ENCODE data around the gene CRB1.
A peak's percentile ranks its signal among the peaks of the same experiment; 100 is the strongest.

Gene CRB1

DNA sequence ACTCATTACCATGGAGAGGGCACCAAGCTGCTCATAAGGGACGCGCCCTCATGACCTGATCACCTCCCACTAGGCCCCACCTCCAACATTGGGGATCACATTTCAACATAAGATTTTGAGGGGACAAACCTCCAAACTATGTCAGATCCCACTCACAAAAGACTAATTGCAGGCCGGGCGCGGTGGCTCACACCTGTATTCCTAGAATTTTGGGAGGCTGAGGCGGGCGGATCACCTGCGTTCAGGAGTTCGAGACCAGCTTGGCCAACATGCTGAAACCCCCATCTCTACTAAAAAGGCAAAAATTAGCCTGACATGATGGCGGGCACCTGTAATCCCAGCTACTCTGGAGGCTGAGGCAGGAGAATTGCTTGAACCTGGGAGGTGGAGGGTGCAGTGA is 228.7 kb downstream of the CRB1 start:
- no peak for TF ChIP-seq CTCF (IDR thresholded peaks at IDR 0.05; ENCODE audit: insufficient read depth, missing control alignments)
- FAIRE-seq (no peak), DNase-seq (ENCODE audit: insufficient read length, low spot score) (no peak)

- DNase-seq (ENCODE audit: insufficient read length, low spot score): no peak
- FAIRE-seq: peak; percentile 55
- TF ChIP-seq CTCF (IDR thresholded peaks at IDR 0.05; ENCODE audit: insufficient read depth, missing control alignments): no peak
These were observed 242.8 kb downstream of the CRB1 start for GRCh38 chr1:197510691-197511378.

GRCh38 chr1:197515421-197515820 is 247.4 kb downstream of the CRB1 start:
- no peak for TF ChIP-seq CTCF (IDR thresholded peaks at IDR 0.05; ENCODE audit: insufficient read depth, missing control alignments)
- FAIRE-seq (peak; percentile 92), DNase-seq (ENCODE audit: insufficient read length, low spot score) (no peak)

- TF ChIP-seq CTCF (IDR thresholded peaks at IDR 0.05; ENCODE audit: insufficient read depth, missing control alignments): peak; percentile 50
- no peak for DNase-seq (ENCODE audit: insufficient read length, low spot score)
- peak; percentile 97 for FAIRE-seq
These were observed 251.8 kb downstream of the CRB1 start for GRCh38 chr1:197519741-197520334.

DNA sequence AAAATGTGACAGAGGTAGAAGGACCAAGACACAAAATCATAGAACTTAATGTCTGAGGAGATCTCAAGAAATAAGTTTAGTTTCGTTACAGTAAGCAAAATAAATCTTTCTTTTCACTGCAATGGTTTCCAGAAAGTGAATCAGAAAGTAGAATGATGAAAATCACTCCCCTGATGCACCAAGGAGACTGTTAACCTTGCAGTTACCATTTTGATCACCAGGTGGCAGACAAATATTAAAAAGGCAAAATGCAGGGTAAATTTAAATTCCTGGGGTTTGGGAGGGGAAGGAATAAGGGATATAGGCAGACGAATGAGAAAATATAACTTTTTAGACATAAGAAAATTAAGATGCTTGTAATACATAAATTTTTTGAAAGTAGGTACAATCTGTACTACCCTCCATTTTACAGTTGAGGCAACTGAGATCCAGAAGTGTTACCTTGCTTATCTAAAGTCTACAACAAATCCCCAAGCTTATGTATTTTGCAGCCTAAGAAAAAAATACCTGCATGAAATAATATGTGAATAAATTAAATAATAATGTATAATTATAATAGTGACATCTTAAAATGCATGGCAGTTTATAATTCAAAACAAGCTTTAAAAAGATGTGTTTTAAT is 253.2 kb downstream of the CRB1 start:
- TF ChIP-seq CTCF (IDR thresholded peaks at IDR 0.05; ENCODE audit: insufficient read depth, missing control alignments): peak; percentile 88
- FAIRE-seq (peak; percentile 95), DNase-seq (ENCODE audit: insufficient read length, low spot score) (no peak)

GRCh38 chr1:197526736-197527371 is 258.8 kb downstream of the CRB1 start:
- no peak for FAIRE-seq
- DNase-seq (ENCODE audit: insufficient read length, low spot score): no peak
- TF ChIP-seq CTCF (IDR thresholded peaks at IDR 0.05; ENCODE audit: insufficient read depth, missing control alignments): peak; percentile 75

Measured in D721Med (cell line).